ENCODE results near the gene HORMAD1.

DNA sequence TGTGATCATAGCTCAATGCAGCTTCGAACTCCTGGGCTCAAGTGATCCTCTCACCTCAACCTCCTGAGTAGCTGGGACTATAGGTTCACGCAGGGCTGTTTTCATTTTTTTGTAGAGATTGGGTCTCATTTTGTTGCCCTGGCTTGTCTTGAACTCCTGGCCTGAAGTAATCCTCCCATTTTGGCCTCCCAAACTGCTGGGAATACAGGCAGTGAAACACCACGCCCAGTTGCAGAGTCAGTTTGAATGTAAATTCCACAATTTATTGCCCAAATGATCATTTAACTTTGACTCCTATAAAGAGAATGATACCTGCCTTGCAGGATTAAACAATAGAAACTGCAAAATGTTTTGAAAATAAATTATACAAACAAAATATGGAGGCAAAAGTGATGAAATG lies 34.4 kb downstream of the HORMAD1 start:
- TF ChIP-seq CTCF (conservative IDR thresholded peaks at IDR 0.05 in 1 of 2, IDR thresholded peaks at IDR 0.05 in 1 of 2; ENCODE audit: low read depth in 1 of 2, low read length in 2 of 2): no peak
- no peak for TF ChIP-seq EZH2 (IDR thresholded peaks at IDR 0.05; ENCODE audit: low read length, missing control alignments)

Data from fibroblast of lung (primary cell).